HCT116 (cell line): ENCODE data around the gene AGPS. TPM values are rescaled to one million over a fixed set of nuclear protein-coding genes. Genes with fewer than 3 reads are reported as not detected.

ENCODE experiments used
- ATAC-seq: fragments of 200-7000 bp; cut with Tn5 transposase; 2 replicates; pipeline ENCODE4 v1.9.1; 2020; ENCODE audit warnings: mild to moderate bottlenecking, moderate library complexity
- BruUV-seq: library from RNA; stranded (reverse); fragments of 400-500 nt; replicated peaks from 2 replicates; lab custom pipeline; 2021; lab: Mats Ljungman, UMichigan
- CTCF ChIA-PET: fragments of 300-600 bp; sonication (Branson Sonifier 250); formaldehyde crosslinking; loops from one replicate; lab custom pipeline; 2021; ENCODE audit warnings: antibody characterized with exemption; lab: Charles Lee
- POLR2A ChIA-PET: fragments of 300-600, 350-600 bp; sonication (Branson Sonifier 250); formaldehyde crosslinking; loops from one replicate; lab custom pipeline; 2021; ENCODE audit warnings: antibody characterized with exemption; lab: Charles Lee
- RAD21 ChIA-PET, 2 experiments: fragments of 300-600 bp; sonication (Branson Sonifier 250); formaldehyde crosslinking; loops; one replicate each; lab custom pipeline; 2023; ENCODE audit warnings: low total read pairs in 2 of 2; ENCODE audit not compliant: uncharacterized antibody in 2 of 2, unreplicated experiment in 2 of 2, low non-redundant PET in 1 of 2; lab: Charles Lee
- DNase-seq: peaks from one replicate; pipeline ENCODE4 v3.0.0-alpha.2; 2010; ENCODE audit warnings: low read depth, low spot score
- H2AFZ ChIP-seq: fragments of 200-600 bp; shearing (Covaris generic), sonication (generic); 2 replicates; pipeline ENCODE4 v1.6.1; 2017; ENCODE audit warnings: low read depth, mixed run types, mixed read lengths, antibody characterized with exemption, low read length; ENCODE audit not compliant: poor library complexity, severe bottlenecking
- H3K27ac ChIP-seq: 2 replicates; pipeline ENCODE4 v1.5.1; 2012; ENCODE audit warnings: low read depth, low read length
- H3K27me3 ChIP-seq: fragments of 200-600 bp; sonication (generic); 2 replicates; pipeline ENCODE4 v1.6.1; 2016; ENCODE audit warnings: mixed run types, low read length, mixed read lengths; ENCODE audit not compliant: insufficient read depth
- H3K36me3 ChIP-seq, 2 experiments: fragments of 200-500 bp in 1 of 2; fragments of 200-600 bp in 1 of 2; sonication (Bioruptor generic) in 1 of 2; sonication (generic) in 1 of 2; 2 replicates each; pipeline versions ENCODE4 v1.5.1 to v1.6.1; 2014 to 2016; ENCODE audit warnings: low read length in 2 of 2, inconsistent platforms in 1 of 2, mixed read lengths in 1 of 2, mixed run types in 1 of 2; ENCODE audit not compliant: insufficient read depth in 2 of 2, control insufficient read depth in 1 of 2
- H3K4me1 ChIP-seq, 2 experiments: fragments of 200-600 bp in 1 of 2; sonication (generic) in 1 of 2; 2 replicates each; pipeline versions ENCODE4 v1.5.1 to v1.6.1; 2012 to 2017; ENCODE audit warnings: low read length in 2 of 2, inconsistent platforms in 1 of 2, mild to moderate bottlenecking in 1 of 2, mixed read lengths in 1 of 2, mixed run types in 1 of 2, moderate library complexity in 1 of 2; ENCODE audit not compliant: insufficient read depth in 2 of 2, control insufficient read depth in 1 of 2
- H3K4me2 ChIP-seq: fragments of 200-600 bp; sonication (generic); 2 replicates; pipeline ENCODE4 v1.6.1; 2017; ENCODE audit warnings: mixed run types, low read length, mixed read lengths
- H3K4me3 ChIP-seq, 2 experiments: fragments of 200-600 bp in 1 of 2; sonication (generic) in 1 of 2; replicated peaks in 1 of 2; 2 replicates each; pipeline ENCODE4 v1.5.1; 2011 to 2016; ENCODE audit warnings: low read length in 2 of 2, control low read depth in 1 of 2, low read depth in 1 of 2, mild to moderate bottlenecking in 1 of 2, mixed read lengths in 1 of 2, mixed run types in 1 of 2
- H3K79me2 ChIP-seq: fragments of 200-600 bp; sonication (generic); 2 replicates; pipeline ENCODE4 v1.6.1; 2017; ENCODE audit warnings: mild to moderate bottlenecking, mixed run types, low read length, moderate library complexity, mixed read lengths; ENCODE audit not compliant: insufficient read depth
- H3K9ac ChIP-seq: fragments of 200-600 bp; sonication (generic); 2 replicates; pipeline ENCODE4 v1.6.1; 2016; ENCODE audit warnings: low read length, mixed read lengths
- H3K9me2 ChIP-seq: fragments of 200-600 bp; sonication (generic), shearing (Covaris generic); 2 replicates; pipeline ENCODE4 v1.6.1; 2017; ENCODE audit warnings: mixed run types, mild to moderate bottlenecking, moderate library complexity; ENCODE audit not compliant: insufficient read depth
- H3K9me3 ChIP-seq, 2 experiments: fragments of 200-500 bp in 1 of 2; fragments of 200-600 bp in 1 of 2; sonication (Bioruptor generic) in 1 of 2; sonication (generic) in 1 of 2; 2 replicates each; pipeline ENCODE4 v1.6.1; 2014 to 2017; ENCODE audit warnings: low read length in 2 of 2, mixed read lengths in 2 of 2, inconsistent platforms in 1 of 2, low read depth in 1 of 2, mild to moderate bottlenecking in 1 of 2, mixed run types in 1 of 2, moderate library complexity in 1 of 2; ENCODE audit not compliant: control insufficient read depth in 1 of 2, insufficient read depth in 1 of 2
- H4K20me1 ChIP-seq: fragments of 200-600 bp; sonication (generic), shearing (Covaris generic); 2 replicates; pipeline ENCODE4 v1.6.1; 2017; ENCODE audit warnings: mixed run types, mild to moderate bottlenecking, moderate library complexity; ENCODE audit not compliant: insufficient read depth
- CEBPB ChIP-seq: IDR thresholded peaks from 2 replicates; pipeline ENCODE4 v1.6.1; 2012; ENCODE audit warnings: low read depth
- CTCF ChIP-seq, 3 experiments: fragments of 200-600 bp in 1 of 3; sonication (generic) in 1 of 3; IDR thresholded peaks in 2 of 3; conservative IDR thresholded peaks in 1 of 3; 2 replicates each; pipeline ENCODE4 v1.5.1; 2012 to 2017; ENCODE audit warnings: low read depth in 2 of 3, low read length in 2 of 3, antibody characterized with exemption in 1 of 3, borderline replicate concordance in 1 of 3, control low read depth in 1 of 3, mild to moderate bottlenecking in 1 of 3, mixed read lengths in 1 of 3, mixed run types in 1 of 3, moderate library complexity in 1 of 3; ENCODE audit not compliant: insufficient read depth in 1 of 3
- ELF1 ChIP-seq: IDR thresholded peaks from 2 replicates; pipeline ENCODE4 v1.6.1; 2012; ENCODE audit warnings: low read depth, borderline replicate concordance
- EZH2 ChIP-seq: fragments of 200-600 bp; sonication (generic); IDR thresholded peaks from 2 replicates; pipeline ENCODE4 v1.6.1; 2017; ENCODE audit warnings: antibody characterized with exemption, mixed run types
- MAX ChIP-seq: IDR thresholded peaks from 2 replicates; pipeline ENCODE4 v1.6.1; 2012
- POLR2A ChIP-seq: IDR thresholded peaks from 2 replicates; pipeline ENCODE4 v1.7.0; 2011; ENCODE audit warnings: borderline replicate concordance; ENCODE audit not compliant: insufficient read depth, insufficient read length; ENCODE audit errors: extremely low read depth
- POLR2AphosphoS5 ChIP-seq: IDR thresholded peaks from 2 replicates; pipeline ENCODE4 v1.6.1; 2011; ENCODE audit warnings: mild to moderate bottlenecking, low read depth, low read length, moderate library complexity
- RAD21 ChIP-seq: IDR thresholded peaks from 2 replicates; pipeline ENCODE4 v1.6.1; 2012; ENCODE audit warnings: low read depth, mild to moderate bottlenecking
- SIN3A ChIP-seq: IDR thresholded peaks from 2 replicates; pipeline ENCODE4 v1.6.1; 2012; ENCODE audit warnings: low read depth
- SP1 ChIP-seq: IDR thresholded peaks from 2 replicates; pipeline ENCODE4 v1.6.1; 2012; ENCODE audit warnings: low read depth
- SRF ChIP-seq: IDR thresholded peaks from 2 replicates; pipeline ENCODE4 v1.6.1; 2012; ENCODE audit warnings: low read depth
- YY1 ChIP-seq: IDR thresholded peaks from 2 replicates; pipeline ENCODE4 v1.6.1; 2011; ENCODE audit warnings: low read length, low read depth, moderate library complexity, mild to moderate bottlenecking; ENCODE audit not compliant: insufficient replicate concordance; ENCODE audit errors: extremely low read depth
- intact Hi-C: fragments of 100-400 bp; cut with micrococcal nuclease; formaldehyde crosslinking; loops from 2 replicates; pipeline ENCODE4 v1.10.0; 2022
- total RNA-seq: library from RNA; stranded (reverse); gene quantifications from one replicate; pipeline ENCODE4 v1.2.1, GENCODE V29; 2021; ENCODE audit not compliant: unreplicated experiment

The AGPS gene
- total RNA-seq, 1 experiment from 2014 or later, result 66.6 TPM

- ATAC-seq, result no peak
- Histone ChIP-seq H3K27ac (no peak overlapping the region), H3K9ac (no peak overlapping the region), H3K79me2 (no peaks in the 10 kb centered on the region), H4K20me1 (no peaks in the 10 kb centered on the region), H3K4me3 (no peak overlapping the region), H3K4me1 (no peaks in the 10 kb centered on the region), H3K36me3 (no peaks in the 10 kb centered on the region), H2AFZ (no peak overlapping the region), H3K9me3 (no peaks in the 10 kb centered on the region), H3K4me2 (no peak overlapping the region), H3K27me3 (no peaks in the 10 kb centered on the region), H3K9me2 (no peaks in the 10 kb centered on the region)
- TF ChIP-seq POLR2AphosphoS5 (no peak), SRF (no peak), CEBPB (no peak), YY1 (no peak), RAD21 (no peak), CTCF (IDR thresholded peaks at IDR 0.05 in 2 of 3, conservative IDR thresholded peaks at IDR 0.05 in 1 of 3; ENCODE audit: borderline replicate concordance in 1 of 3, insufficient read depth in 1 of 3, low read depth in 2 of 3, low read length in 2 of 3) (no peak), EZH2 (no peak), ELF1 (no peak), SIN3A (no peak), MAX (no peak), POLR2A (no peak), SP1 (no peak)
- no TSS peak for BruUV-seq
- DNase-seq, result no peak
- POLR2A ChIA-PET, result no interaction called here
- intact Hi-C loops, result no loop called here
- CTCF ChIA-PET, result interaction anchor here (1.4 kb wide), 1 partner anchor 32 kb away, joined by 5 read pairs; no protein-coding TSS in a partner anchor
- RAD21 ChIA-PET, result no interaction called here
Measured at GRCh38 chr2:177573120-177573519, 180.5 kb downstream of the AGPS start.
